PC-3 (cell line): Measurements from ENCODE around the gene FOXL3. TPM values are rescaled to one million over a fixed set of nuclear protein-coding genes. Genes with fewer than 3 reads are reported as not detected.

Source experiments
- ATAC-seq: fragments of 200-7000 bp; cut with Tn5 transposase; 2 replicates; pipeline ENCODE4 v1.9.1; 2020; ENCODE audit warnings: mild to moderate bottlenecking, moderate library complexity
- BruUV-seq: library from RNA; stranded (reverse); fragments of 400-500 nt; replicated peaks from 2 replicates; lab custom pipeline; 2021; lab: Mats Ljungman, UMichigan
- CTCF ChIA-PET: fragments of 300-600 bp; sonication (Branson Sonifier 250); formaldehyde crosslinking; loops from one replicate; lab custom pipeline; 2022; ENCODE audit warnings: antibody characterized with exemption; lab: Charles Lee
- POLR2A ChIA-PET: fragments of 300-600 bp; sonication (Branson Sonifier 250); formaldehyde crosslinking; loops from one replicate; lab custom pipeline; 2022; ENCODE audit warnings: antibody characterized with exemption; ENCODE audit not compliant: unreplicated experiment; lab: Charles Lee
- DNase-seq: peaks from one replicate; pipeline ENCODE4 v3.0.0-alpha.2; 2015
- H2AFZ ChIP-seq: fragments of 300-600 bp; sonication (generic); 2 replicates; pipeline ENCODE4 v1.6.0; 2016; ENCODE audit warnings: antibody characterized with exemption, low read length
- H3F3A ChIP-seq: fragments of 300-600 bp; sonication (generic); one replicate; pipeline ENCODE4 v1.6.0; 2017; ENCODE audit warnings: antibody characterized with exemption, low read length, control low read depth, mild to moderate bottlenecking; ENCODE audit not compliant: unreplicated experiment
- H3K27ac ChIP-seq: fragments of 300-600 bp; sonication (generic); 2 replicates; pipeline ENCODE4 v1.5.1; 2016; ENCODE audit warnings: mild to moderate bottlenecking, low read length
- H3K27me3 ChIP-seq: fragments of 300-600 bp; sonication (generic); 2 replicates; pipeline ENCODE4 v1.6.1; 2016; ENCODE audit warnings: low read length, mixed read lengths
- H3K36me3 ChIP-seq: fragments of 300-600 bp; sonication (generic); 2 replicates; pipeline ENCODE4 v1.6.1; 2016; ENCODE audit warnings: low read depth, mixed run types, low read length, mixed read lengths
- H3K4me1 ChIP-seq: fragments of 300-600 bp; sonication (generic); 2 replicates; pipeline ENCODE4 v1.5.1; 2016; ENCODE audit warnings: low read length; ENCODE audit not compliant: insufficient read depth
- H3K4me2 ChIP-seq: fragments of 300-600 bp; sonication (generic); 2 replicates; pipeline ENCODE4 v1.6.0; 2016; ENCODE audit warnings: low read length
- H3K4me3 ChIP-seq: fragments of 300-600 bp; sonication (generic); 2 replicates; pipeline ENCODE4 v1.5.1; 2016; ENCODE audit warnings: mild to moderate bottlenecking, low read length, mixed read lengths
- H3K79me2 ChIP-seq: fragments of 300-600 bp; sonication (generic); 2 replicates; pipeline ENCODE4 v1.6.1; 2017; ENCODE audit warnings: low read length, mixed read lengths
- H3K9ac ChIP-seq: fragments of 300-600 bp; sonication (generic); 2 replicates; pipeline ENCODE4 v1.6.0; 2016; ENCODE audit warnings: mild to moderate bottlenecking, low read length
- H3K9me2 ChIP-seq: fragments of 300-600 bp; sonication (generic); replicated peaks from 2 replicates; pipeline ENCODE4 v1.6.1; 2016; ENCODE audit warnings: mixed run types, low read length, mixed read lengths
- H3K9me3 ChIP-seq: fragments of 300-600 bp; sonication (generic); 2 replicates; pipeline ENCODE4 v1.6.1; 2016; ENCODE audit warnings: low read length, mixed read lengths
- H4K20me1 ChIP-seq: fragments of 300-600 bp; sonication (generic); 2 replicates; pipeline ENCODE4 v1.6.1; 2016; ENCODE audit warnings: low read length, mixed read lengths
- EZH2 ChIP-seq: fragments of 300-600 bp; sonication (generic); IDR thresholded peaks from one replicate; pipeline ENCODE4 v1.6.1; 2017; ENCODE audit warnings: antibody characterized with exemption, mild to moderate bottlenecking, low read length; ENCODE audit not compliant: unreplicated experiment
- EZH2phosphoT487 ChIP-seq: fragments of 300-600 bp; sonication (generic); IDR thresholded peaks from 2 replicates; pipeline ENCODE4 v1.6.1; 2018; ENCODE audit warnings: mild to moderate bottlenecking, antibody characterized with exemption, low read length, borderline replicate concordance
- intact Hi-C: fragments of 100-400 bp; cut with micrococcal nuclease; formaldehyde crosslinking; loops from 2 replicates; pipeline ENCODE4 v1.9.0; 2023
- total RNA-seq: library from RNA; depleted of rRNA; stranded (reverse); fragments of >200 nt; gene quantifications from 2 replicates; pipeline ENCODE4 v1.2.3, GENCODE V29; 2014
- TF ChIP-seq, protein P1 (sequence below): fragments of 300-600 bp; sonication (generic); conservative IDR thresholded peaks from 2 replicates; pipeline ENCODE4 v1.5.1; 2017; ENCODE audit warnings: antibody characterized with exemption, low read depth, mild to moderate bottlenecking, low read length

FOXL3 gene
- total RNA-seq, 1 experiment from 2014 or later, result not detected

- ATAC-seq (no peak), DNase-seq (no peak)
- Histone ChIP-seq H3K9me3 (peaks cover 4% of the 10 kb centered on the region; the same call in 1 of the 2 replicates), H3K27ac (no peak overlapping the region), H3K9me2 (no peaks in the 10 kb centered on the region), H3K9ac (no peak overlapping the region), H3K36me3 (no peaks in the 10 kb centered on the region), H3K4me2 (no peak overlapping the region), H3F3A (no peaks in the 10 kb centered on the region), H4K20me1 (no peaks in the 10 kb centered on the region), H3K27me3 (no peaks in the 10 kb centered on the region), H3K4me1 (no peaks in the 10 kb centered on the region), H2AFZ (no peak overlapping the region), H3K79me2 (no peaks in the 10 kb centered on the region), H3K4me3 (no peak overlapping the region)
- TF ChIP-seq EZH2phosphoT487 (no peak), EZH2 (no peak)
- TF ChIP-seq, protein P1, sequence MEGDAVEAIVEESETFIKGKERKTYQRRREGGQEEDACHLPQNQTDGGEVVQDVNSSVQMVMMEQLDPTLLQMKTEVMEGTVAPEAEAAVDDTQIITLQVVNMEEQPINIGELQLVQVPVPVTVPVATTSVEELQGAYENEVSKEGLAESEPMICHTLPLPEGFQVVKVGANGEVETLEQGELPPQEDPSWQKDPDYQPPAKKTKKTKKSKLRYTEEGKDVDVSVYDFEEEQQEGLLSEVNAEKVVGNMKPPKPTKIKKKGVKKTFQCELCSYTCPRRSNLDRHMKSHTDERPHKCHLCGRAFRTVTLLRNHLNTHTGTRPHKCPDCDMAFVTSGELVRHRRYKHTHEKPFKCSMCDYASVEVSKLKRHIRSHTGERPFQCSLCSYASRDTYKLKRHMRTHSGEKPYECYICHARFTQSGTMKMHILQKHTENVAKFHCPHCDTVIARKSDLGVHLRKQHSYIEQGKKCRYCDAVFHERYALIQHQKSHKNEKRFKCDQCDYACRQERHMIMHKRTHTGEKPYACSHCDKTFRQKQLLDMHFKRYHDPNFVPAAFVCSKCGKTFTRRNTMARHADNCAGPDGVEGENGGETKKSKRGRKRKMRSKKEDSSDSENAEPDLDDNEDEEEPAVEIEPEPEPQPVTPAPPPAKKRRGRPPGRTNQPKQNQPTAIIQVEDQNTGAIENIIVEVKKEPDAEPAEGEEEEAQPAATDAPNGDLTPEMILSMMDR, result no peak
- intact Hi-C loops, result no loop called here
- ChIA-PET POLR2A (no interaction called here), CTCF (no interaction called here)
- BruUV-seq, result no TSS peak
Observed at GRCh38 chr7:276230-276835, 13.6 kb upstream of the FOXL3 start.

DNA sequence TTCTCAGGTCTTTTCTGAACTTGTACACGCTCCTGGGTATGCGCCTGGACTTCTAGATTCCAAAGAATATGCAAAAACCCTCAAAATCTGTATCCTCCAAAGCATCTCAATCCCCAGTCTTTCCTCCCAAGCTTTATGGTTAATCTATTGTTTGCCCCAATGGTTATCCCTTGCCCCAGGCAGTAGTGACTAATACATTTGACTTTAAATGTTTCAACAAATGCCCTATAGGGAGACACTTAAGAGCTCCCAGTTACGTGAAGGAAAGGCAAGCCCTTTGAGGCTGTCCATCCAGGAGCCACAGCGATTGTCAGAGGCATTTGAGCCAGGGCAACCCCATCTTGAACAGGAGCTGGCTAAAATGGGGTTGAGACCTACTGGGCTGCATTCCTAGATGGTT is 12.7 kb upstream of the FOXL3 start:
- TF ChIP-seq, protein P1, result no peak
- TF ChIP-seq EZH2phosphoT487, result no peak
- no TSS peak for BruUV-seq
- ChIA-PET CTCF (interaction anchor here (0.6 kb wide), 1 partner anchor 45 kb away, joined by 3 read pairs; no protein-coding TSS in a partner anchor), POLR2A (no interaction called here)
- Histone ChIP-seq H3F3A (no peaks in the 10 kb centered on the region), H3K27me3 (no peaks in the 10 kb centered on the region), H3K9me2 (no peaks in the 10 kb centered on the region), H3K9ac (no peak overlapping the region), H3K4me1 (no peaks in the 10 kb centered on the region), H3K36me3 (no peaks in the 10 kb centered on the region), H3K4me3 (no peak overlapping the region), H4K20me1 (no peaks in the 10 kb centered on the region), H3K79me2 (no peaks in the 10 kb centered on the region), H3K27ac (no peak overlapping the region), H3K9me3 (peaks cover 4% of the 10 kb centered on the region; the same call in 1 of the 2 replicates), H2AFZ (no peak overlapping the region), H3K4me2 (no peak overlapping the region)
- DNase-seq (peak; percentile 65), ATAC-seq (peak; percentile 53)
- intact Hi-C loops, result no loop called here

DNA sequence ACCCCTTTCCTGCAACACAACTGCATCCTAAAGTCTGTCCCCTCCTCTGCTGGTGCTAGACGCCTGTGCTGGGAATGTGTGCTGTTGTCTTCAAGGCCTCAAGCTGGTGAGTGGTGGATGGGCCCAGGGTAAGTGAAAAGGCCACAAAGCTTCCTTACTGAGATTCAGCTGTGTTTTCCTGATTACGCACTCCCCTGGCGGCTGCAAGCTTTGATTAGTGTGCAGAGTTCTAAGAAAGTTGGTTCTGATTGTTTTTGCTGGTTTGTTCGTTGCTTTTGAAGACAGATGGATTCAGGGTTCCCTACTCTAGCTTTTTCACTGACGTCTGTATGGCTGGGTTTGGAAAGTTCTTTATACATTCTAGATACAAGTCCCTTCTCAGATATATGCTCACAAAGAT is 11.9 kb upstream of the FOXL3 start:
- TF ChIP-seq EZH2phosphoT487, result no peak
- no peak for TF ChIP-seq EZH2
- ChIA-PET POLR2A (no interaction called here), CTCF (interaction anchor here (0.6 kb wide), 1 partner anchor 140 kb away, joined by 3 read pairs; no protein-coding TSS in a partner anchor)
- Histone ChIP-seq H3F3A (no peaks in the 10 kb centered on the region), H3K79me2 (no peaks in the 10 kb centered on the region), H3K36me3 (no peaks in the 10 kb centered on the region), H3K27me3 (no peaks in the 10 kb centered on the region), H3K9me2 (no peaks in the 10 kb centered on the region), H2AFZ (no peak overlapping the region), H3K4me3 (no peak overlapping the region), H3K27ac (no peak overlapping the region), H3K4me2 (no peak overlapping the region), H3K9ac (no peak overlapping the region), H4K20me1 (no peaks in the 10 kb centered on the region), H3K4me1 (no peaks in the 10 kb centered on the region), H3K9me3 (peaks cover 4% of the 10 kb centered on the region; the same call in 1 of the 2 replicates)
- intact Hi-C loops, result no loop called here
- BruUV-seq, result no TSS peak
- ATAC-seq, result no peak
- DNase-seq, result no peak
